Erythroblast (primary cell): ENCODE results near the gene PRG3.

Experiments
- GATA1 ChIP-seq: IDR thresholded peaks from 2 replicates; pipeline ENCODE4 v1.6.1; 2011; ENCODE audit warnings: low read depth, mild to moderate bottlenecking, control low read depth, low read length, moderate library complexity
- POLR2A ChIP-seq: IDR thresholded peaks from 2 replicates; pipeline ENCODE4 v1.6.1; 2011; ENCODE audit warnings: mild to moderate bottlenecking, low read length

- TF ChIP-seq POLR2A (no peak), GATA1 (no peak)
These were observed 22.4 kb downstream of the PRG3 start for GRCh38 chr11:57358543-57358961.
